GM19025 (cell line): ENCODE data around the gene RIPOR3.
"Not testable (repeated sequence)": the region's sequence is repeated elsewhere in the genome, so short reads cannot be mapped to it uniquely, and the experiment has no call there.

Experiments
- ATAC-seq: cut with Tn5 transposase; IDR thresholded peaks from one replicate; pipeline ENCODE4 v1.9.1; 2021; ENCODE audit warnings: mild to moderate bottlenecking, low read depth, moderate library complexity; ENCODE audit not compliant: unreplicated experiment

The RIPOR3 gene

DNA sequence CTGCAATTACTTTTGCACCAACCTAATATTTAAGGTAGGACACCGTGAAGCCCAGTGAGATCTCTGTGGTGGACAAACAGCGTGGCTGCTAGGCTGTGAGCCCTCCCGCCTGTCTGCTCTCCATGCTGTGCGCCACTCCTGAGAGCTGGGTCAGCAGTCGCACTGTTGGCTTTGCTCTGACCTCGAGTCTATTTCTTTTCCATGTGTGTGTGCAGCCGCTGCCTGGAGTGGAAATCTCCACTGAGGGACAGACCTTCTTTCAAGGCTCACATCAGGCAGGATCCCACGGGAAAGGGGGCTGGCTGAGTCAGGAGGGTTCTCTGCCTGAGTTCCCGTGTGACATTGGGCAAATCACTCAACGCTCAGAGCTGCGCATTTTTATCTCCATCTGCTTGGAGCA is 27.1 kb downstream of the RIPOR3 start:
- no peak for ATAC-seq

DNA sequence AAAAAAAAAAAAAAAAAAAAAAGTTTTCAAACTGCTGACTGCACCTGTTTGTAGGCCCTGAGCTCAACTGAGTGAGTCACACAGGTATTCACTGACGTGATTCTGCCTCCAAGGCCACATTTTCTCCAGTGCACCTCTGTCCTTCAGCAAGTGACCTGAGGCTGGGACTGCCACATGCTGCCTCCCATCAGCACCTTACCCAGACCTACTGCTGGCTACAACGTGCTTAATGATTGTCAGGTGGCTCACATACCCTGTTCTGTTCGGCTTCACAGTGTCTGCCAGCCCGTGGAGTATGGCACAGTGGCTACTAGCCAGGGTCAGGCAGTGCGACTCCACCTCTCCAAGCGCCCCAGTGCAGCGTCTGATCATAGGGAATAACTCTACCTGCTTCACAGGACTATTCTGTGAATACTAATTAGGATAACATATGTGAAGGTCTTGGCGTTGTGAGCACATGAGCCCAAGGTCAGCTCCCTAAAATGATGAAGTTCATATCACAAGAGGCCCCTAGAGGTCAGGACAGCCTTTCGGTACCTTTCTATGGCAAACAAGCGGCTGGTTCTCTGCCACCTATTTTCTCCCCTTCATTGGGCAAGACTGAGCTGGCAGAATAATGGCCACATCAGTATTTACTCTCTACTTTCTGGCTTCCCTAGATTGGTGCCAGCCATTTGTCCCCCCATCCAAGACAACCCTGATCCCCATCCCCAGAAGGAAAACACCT is 28.1 kb downstream of the RIPOR3 start:
- no peak for ATAC-seq

DNA sequence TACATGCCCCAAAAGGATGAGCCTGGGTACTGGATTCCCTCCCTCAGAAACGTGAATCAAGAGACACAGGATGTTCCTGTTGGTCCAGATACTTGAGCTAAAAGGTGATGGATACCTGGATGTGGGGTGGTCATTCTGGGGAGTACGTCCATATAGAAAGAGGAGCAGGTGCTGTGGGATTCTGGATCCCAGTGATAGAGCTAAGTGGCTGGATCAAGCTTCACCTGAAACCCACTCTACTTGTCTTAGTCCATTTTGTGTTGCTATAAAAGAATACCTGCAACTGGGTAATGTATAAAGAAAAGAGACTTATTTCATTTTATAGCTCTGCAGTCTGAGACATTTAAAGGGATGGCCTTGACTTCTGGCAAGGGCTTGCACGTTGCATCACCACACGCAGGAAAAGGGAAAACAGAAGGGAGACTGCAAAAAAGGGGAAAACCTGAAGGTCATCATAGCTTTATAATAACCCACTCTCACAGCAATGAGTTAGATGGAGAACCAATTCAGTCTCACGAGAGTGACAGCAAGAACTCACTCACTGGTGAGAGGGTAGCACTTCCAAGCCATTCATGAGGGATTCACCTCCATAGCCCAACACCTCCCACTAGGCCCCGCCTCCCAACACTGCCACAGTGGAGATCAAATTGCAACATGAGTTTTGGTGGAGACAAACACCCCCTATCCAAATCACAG is 31.2 kb downstream of the RIPOR3 start:
- no peak for ATAC-seq

DNA sequence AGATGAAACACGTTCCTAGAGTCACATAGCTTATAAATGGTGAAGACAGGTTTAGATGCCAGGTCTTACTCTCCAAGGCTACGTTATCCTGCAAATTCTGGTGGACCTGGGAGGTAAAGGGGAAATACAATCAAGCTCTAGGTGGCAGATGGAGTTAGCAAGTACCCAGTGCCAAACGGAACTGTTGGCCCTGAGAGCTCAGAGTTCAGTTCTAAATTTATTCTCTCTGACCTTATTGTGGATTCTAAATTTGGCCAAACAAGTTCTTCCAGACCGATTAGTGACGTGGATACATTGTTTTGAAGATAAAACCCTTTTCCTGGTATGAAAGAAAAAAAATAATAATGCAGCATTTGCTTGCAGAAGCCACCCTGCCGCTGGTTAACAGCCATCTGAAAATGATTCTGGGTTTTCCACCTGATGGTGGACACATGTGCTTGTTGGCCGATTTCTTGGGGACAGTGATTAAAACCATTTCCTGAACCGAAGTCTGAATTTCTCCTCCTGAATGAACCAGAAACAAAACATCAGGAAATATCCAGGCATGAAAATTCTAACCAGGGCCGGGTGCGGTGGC is 32.5 kb downstream of the RIPOR3 start:
- no peak for ATAC-seq

DNA sequence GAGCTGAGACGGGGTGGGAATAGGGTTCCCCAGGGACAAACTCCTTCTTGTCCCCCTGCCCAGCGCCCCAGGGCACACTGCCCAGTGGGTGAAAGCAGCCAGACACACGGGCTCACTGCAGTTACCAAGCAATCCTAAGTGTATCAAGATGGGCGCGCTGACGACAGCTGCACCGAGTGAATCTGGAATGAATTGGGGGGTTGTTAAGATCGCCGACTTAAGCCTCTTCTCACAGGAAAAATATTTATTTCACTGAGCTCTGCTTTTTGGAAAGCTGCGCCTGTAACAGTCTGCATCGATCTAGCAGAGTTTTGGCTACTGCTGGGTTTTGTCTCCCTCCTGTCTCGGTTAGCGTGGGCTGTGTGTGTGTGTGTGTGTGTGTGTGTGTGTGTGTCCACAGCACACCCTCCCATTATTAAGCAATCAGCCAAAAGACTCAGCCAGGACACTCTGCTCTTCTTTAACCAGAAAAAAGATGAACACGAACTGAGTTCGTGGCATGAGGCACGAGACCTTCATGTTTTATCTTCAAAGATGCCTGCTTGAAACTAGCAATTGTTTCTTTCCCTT is 35.9 kb downstream of the RIPOR3 start:
- ATAC-seq = no peak

DNA sequence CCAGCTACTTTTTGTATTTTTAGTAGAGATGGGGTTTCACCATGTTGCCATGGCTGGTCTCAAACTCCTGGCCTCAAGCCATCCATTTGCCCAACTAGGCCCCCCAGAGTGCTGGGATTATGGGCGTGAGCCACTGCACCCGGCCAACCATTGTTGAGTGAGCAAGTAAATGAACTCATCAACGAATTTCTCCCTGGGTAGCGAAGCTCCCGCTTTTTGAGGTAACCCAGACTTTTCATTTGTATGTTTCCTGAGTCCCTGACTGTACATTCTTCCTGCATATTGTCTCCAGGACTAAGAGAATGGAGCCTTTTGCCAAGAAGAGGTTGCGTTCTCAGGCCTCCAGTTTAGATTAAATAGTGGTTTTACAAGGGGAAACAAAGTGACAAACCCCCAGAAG is 36.4 kb downstream of the RIPOR3 start:
- ATAC-seq = no peak

DNA sequence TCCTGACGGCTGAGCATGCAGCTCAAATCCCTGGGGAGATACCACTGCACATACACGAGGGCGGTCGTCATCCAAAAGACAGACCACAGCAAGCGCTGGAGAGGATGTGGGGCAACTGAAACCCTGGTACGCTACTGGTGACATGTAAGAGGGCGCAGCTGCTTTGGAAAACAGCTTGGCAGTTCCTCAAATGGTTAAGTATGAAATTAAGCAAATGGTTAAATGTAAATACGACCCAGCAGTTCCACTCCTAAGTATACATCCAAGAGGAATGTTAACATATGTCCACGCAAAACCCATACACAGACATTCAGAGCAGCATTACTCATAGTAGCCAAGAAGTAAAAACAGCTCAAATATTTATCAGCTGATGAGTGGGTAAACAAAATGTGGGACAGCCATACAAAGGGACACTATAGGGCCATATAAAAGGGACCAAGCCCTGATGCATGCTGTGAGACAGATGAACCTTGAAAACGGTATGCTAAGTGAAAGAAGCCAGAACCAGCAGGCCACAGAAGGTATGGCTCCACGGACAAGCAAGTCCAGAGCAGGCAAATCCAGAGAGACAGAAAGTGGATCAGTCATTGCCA is 38.5 kb downstream of the RIPOR3 start:
- no peak for ATAC-seq

DNA sequence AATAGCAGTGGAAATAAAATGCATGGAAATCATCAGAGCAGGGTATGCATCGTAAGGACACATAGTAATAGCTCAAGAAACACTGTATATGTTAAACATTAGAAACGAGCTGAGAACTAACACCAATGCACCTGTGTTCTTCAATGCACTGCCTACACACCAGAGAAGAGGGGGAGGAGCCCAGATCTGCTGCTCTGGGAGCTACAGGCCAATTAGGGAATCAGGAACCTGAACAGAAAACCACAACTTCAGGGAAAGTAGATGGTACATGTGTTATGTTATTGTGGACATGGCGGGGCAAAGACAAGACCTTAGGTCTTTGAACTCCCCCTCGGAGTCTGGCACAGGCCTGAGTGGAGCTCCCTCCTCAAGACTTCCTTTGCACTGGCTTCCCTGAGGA is 39.7 kb downstream of the RIPOR3 start:
- no peak for ATAC-seq

DNA sequence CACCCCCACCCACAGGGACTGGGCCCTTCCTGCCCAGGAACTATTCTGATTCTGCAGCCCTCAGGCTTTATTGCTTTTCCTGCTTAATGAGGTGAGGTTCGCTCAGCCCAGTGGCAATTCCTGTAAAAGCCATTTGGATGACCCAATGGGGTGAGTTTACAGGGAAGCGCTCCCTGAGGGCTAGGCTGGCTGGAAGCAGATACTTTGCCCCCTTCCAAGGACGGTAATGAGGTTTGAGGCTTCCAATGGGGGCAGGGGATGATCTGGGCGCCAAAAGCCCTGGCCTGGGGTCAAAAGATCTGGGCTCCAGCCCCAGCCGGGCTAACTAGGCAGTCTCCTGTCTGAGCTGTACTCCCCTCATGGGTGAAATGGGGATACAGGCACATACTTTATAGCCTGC is 41.8 kb downstream of the RIPOR3 start:
- no peak for ATAC-seq

DNA sequence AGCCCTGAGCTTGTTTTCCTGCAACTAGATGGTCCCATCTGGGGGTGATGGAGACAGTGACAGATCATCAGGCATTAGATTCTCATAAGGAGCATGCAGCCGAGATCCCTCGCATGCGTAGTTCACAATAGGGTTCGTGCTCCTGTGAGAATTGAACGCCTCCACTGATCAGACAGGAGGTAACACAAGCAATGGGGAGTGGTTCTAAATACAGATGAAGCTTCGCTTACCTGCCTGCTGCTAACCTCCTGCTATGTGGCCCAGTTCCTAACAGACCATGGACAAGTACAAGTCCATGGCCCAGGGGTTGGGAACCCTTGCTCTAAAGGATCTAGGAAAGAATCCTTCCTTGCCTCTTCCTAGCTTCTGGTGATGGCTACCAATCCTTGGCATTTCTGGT is 42.7 kb downstream of the RIPOR3 start:
- no peak for ATAC-seq

DNA sequence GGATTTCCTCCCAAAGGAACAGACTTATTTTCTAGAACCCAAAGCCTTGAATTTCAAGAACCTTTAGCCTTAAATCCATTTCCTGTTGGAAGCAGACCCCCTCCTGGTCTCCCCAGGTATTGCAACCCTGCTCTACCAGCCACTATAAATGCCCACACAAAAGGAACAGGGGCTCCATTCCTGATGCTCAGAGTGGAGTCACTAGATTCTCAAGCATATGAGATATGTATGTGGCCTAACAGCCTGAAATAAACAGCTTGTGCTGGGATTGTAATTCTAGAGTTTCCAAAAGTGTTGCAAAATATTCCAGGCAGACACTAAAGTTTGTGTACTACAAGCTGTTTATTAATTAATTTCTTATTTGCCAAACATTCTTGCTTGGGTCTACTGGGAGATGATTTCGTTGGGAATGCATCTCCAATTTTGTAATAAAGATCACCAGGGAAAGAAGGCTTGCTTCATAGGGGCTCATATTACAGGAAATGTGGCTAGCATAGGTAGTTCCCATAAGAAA is 44.8 kb downstream of the RIPOR3 start:
- no peak for ATAC-seq

DNA sequence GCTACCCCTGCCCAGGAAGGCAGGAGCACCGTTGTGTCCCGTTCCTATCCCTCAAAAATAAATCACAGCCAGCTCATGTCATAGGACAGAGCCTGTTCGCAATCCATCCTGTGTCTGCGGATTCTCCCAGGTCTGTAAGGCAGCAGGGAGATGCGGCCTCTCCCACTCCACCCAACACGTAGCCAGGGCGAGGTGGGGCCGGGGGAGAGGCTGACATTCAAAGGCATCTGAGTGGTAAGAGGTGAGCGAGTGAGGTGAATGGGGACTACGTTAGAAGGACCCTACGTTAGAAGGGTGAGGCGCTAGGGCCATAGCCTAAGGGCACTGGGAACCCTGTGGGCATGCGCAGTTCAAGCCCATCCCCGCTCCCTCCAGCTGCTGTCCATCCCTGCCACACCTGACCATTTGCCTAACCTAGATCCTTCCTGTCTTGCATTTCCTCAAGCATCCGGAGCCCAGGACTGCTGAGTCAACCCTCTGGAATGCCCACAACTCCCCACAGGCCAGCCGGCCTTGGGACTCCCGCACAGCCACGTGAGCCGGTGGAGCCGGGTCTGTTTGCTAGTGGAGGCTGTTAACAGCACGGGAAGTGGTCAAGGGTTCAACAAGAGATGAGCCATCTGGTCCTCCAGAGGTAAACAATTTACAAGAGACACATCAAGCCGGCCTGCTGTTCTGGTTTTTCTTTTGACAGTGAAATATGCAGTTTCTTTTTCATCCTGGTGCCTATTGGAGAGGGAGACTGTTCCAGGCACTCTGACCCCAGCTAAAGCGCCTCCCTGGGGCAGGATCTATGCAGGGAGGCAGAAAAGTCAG is 45.9 kb downstream of the RIPOR3 start:
- no peak for ATAC-seq

DNA sequence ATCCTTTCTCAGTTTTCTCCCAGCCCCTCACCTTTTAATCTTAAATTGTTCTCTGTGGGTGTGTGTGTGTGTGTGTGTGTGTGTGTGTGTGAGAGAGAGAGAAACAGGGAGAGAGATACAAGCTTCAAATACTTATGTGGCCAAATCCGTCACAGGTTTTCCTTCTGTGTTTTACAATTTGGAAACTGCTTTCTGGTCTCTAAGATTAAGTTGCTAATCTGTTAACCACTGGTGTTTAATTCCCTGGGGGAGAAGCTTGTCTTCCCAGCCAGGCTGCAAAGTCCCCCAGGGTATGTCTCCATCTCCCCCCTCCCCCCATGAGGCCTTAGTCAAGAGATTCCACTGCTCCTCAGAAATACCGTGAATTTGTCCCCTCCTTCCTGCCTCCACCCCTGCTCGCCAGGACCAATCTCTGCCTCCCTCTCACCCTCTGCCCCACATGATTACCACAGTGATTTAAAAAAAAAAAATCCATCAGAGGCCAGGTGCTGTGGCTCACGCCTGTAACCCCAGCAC is 49.0 kb downstream of the RIPOR3 start:
- ATAC-seq = no peak

DNA sequence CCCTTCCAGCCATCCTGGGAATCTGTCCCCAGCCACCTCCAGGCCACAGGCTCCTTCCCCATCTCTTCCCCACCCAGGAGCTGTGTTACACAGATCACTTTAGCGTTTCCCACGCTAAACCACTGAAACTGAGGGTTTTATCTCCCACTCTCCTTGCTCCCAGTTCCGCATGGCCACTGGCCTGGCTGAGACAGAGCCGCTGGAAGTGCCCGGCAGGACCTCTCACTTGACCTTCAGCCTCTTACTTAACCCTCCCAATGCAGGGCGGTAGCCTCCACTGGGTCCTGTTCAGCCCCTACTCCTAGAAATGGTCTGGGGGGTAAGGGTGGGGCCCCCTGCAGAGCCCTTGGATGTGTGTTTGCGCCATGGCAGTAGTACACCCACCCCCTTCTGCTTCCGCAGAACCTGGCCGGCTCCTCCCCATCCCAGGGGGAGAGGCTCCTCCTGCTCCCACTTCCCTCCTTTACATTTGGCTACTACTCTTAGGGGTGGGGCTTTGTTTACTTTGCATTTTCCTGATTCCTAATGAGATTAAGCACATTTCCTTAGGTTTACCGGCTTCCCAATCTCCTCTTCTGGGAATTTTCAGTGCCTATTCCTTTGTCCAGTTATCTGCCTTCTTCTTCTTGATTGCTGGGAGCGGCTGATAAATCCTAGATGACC is 49.6 kb downstream of the RIPOR3 start:
- ATAC-seq = not testable (repeated sequence)

DNA sequence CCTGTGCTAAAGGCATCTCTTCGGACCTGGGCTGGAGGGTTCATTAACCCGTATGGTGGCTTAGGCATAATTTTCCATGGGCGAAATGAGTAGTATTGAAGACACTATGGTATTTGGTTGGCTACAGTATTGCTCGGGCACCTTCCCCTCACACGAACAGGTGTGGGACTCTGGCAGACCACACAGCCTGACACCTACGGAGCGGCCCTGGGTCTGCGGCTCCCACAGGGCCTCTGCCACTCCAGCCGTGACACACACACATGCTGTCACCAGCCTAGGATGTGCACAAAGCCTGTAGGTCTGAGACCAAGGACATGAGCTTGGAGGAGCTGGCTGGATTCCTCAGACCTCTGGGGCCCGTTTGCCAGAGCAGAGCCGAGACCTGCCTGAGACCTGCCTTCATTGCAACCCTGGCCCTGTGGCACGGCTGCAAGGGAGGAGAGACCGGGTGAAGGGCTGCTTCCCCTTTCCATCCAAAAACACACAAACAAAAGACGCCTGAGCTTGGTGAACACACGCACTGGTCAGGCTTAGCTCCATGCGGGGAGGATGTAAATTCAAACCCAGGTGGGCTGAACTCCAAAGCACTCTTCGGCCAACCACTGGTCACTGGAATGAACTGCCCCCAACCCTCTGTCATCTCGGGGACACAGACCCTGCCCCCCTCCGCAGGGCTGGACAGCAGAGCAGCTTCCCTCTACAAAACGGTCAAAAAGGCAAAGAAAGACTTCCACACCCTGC is 51.2 kb downstream of the RIPOR3 start:
- ATAC-seq = not testable (repeated sequence)

DNA sequence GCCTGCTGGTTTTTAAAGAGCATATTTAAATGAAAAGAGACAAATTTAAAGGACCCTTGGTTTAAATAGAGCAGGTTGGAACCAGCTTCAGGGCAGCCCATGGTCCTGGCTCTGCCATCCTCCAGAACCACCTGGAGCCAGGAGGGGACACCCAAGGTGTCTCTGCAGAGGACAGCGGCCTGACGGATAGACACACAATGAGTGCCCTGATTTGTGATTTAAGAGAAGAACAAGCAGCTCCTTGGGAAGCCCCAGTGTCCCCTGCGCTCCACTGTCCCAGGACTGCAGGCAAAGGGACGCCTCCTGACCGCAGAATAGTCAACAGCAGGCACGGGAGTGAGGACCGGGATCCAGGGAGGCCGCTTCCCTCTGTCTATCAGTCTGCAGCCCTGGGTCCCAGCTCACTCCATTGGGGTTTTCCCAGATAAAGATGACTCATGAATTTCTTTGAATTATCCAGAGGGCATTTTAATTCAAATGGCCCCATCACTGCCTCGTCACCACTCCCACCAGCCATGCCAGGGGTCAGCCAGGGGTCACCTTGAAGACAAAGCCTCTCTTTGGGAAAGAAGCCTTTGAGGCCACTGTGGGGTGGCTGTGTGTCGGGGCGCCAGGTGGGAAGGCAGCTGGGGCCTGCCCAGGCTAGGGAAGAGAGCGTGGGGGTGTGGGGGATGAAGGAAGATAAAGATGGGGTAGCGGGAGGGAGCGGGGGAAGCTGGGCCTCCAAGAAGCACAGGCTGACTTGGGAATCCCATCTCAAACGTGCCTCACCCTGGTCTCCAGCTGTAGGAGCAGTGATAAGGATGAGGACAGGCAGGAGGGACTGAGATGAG is 53.1 kb downstream of the RIPOR3 start:
- not testable (repeated sequence) for ATAC-seq

DNA sequence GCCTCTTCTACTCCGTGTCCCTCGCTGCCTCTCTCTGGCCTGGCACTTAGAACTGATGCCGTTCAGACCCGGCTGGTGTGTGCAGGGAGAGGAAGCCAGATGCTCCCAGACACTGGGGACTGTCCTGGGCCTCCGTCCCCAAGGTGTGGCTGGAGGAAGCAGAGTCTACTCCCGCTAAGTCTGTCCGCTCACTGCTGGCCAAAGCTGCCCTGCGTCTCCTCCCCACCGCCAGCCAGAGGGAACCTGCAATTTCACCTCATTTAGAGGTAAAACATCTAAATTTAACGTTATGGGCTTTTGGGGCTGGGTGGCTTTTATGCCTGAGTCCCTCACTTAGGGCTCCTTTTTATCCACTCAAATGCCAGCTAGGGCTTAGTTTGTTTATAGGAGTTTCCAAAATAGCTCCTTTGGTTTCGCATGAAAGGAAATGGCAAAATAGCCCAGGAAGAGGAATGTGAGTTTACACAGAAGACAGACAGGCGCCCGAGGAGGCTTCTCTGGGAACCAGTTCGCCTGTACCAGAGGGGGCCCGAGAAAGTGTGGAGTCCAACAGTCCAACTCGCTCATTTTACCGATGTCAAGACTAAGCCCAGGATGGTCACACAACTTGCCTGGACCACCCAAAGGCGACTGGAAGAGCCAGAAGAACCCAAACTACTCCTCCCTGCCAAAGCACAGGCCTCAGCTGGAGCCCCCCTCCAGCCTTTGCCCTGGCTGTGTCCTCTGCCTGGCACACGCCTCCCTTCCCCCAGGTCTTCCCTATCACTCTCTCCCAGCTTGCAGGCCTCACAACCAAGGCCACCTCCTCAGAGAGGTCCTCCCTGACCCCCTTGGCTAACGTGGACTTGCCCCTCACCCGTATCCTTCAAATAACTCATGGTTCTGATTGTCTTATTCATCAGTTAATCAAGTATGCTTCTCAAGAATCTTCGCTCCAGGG is 54.5 kb downstream of the RIPOR3 start:
- ATAC-seq = no peak
